H9 (cell line): ENCODE data around the gene NMS. TPM values are rescaled to one million over a fixed set of nuclear protein-coding genes. Genes with fewer than 3 reads are reported as not detected.

Source experiments
- DNase-seq: peaks from one replicate; pipeline ENCODE4 v3.0.0-alpha.2; 2017
- H2AFZ ChIP-seq: one replicate; pipeline ENCODE4 v1.6.1; 2013; ENCODE audit warnings: mild to moderate bottlenecking, low read length, control low read depth, moderate library complexity
- H2AK5ac ChIP-seq: 2 replicates; pipeline ENCODE4 v1.6.1; 2013; ENCODE audit warnings: low read length, control low read depth, mixed read lengths; ENCODE audit not compliant: insufficient read length
- H2BK120ac ChIP-seq: one replicate; pipeline ENCODE4 v1.6.1; 2013; ENCODE audit warnings: low read depth, mild to moderate bottlenecking, low read length, control low read depth, inconsistent platforms; ENCODE audit not compliant: poor library complexity, severe bottlenecking
- H2BK12ac ChIP-seq: 2 replicates; pipeline ENCODE4 v1.6.1; 2013; ENCODE audit warnings: low read length, control low read depth, mixed read lengths, low read depth; ENCODE audit not compliant: insufficient read length
- H2BK15ac ChIP-seq: 2 replicates; pipeline ENCODE4 v1.6.1; 2013; ENCODE audit warnings: low read depth, low read length, control low read depth
- H2BK20ac ChIP-seq: one replicate; pipeline ENCODE4 v1.6.1; 2013; ENCODE audit warnings: low read depth, mild to moderate bottlenecking, low read length, control low read depth, inconsistent platforms; ENCODE audit not compliant: poor library complexity, severe bottlenecking
- H2BK5ac ChIP-seq: 2 replicates; pipeline ENCODE4 v1.6.1; 2013; ENCODE audit warnings: low read length, control low read depth, mixed read lengths; ENCODE audit not compliant: insufficient read length
- H3K14ac ChIP-seq: 2 replicates; pipeline ENCODE4 v1.6.1; 2013; ENCODE audit warnings: low read length, control low read depth; ENCODE audit not compliant: insufficient read depth
- H3K18ac ChIP-seq: 2 replicates; pipeline ENCODE4 v1.6.1; 2013; ENCODE audit warnings: low read depth, mild to moderate bottlenecking, mixed read lengths, low read length, control low read depth; ENCODE audit not compliant: insufficient read length
- H3K23ac ChIP-seq: 2 replicates; pipeline ENCODE4 v1.6.1; 2013; ENCODE audit warnings: low read length, control low read depth, mixed read lengths, low read depth; ENCODE audit not compliant: insufficient read length
- H3K23me2 ChIP-seq: 2 replicates; pipeline ENCODE4 v1.6.1; 2013; ENCODE audit warnings: low read depth, mild to moderate bottlenecking, mixed read lengths, low read length, control low read depth; ENCODE audit not compliant: insufficient read length, poor library complexity, severe bottlenecking
- H3K27ac ChIP-seq: 2 replicates; pipeline ENCODE4 v1.5.1; 2013; ENCODE audit warnings: low read length, control low read depth, mixed read lengths, low read depth; ENCODE audit not compliant: insufficient read length
- H3K27me3 ChIP-seq: 2 replicates; pipeline ENCODE4 v1.6.1; 2013; ENCODE audit warnings: low read length, control low read depth, inconsistent platforms; ENCODE audit not compliant: insufficient read depth
- H3K4ac ChIP-seq: 2 replicates; pipeline ENCODE4 v1.6.1; 2013; ENCODE audit warnings: low read depth, mild to moderate bottlenecking, control low read depth, inconsistent platforms, low read length, moderate library complexity
- H3K4me1 ChIP-seq: 2 replicates; pipeline ENCODE4 v1.6.1; 2013; ENCODE audit warnings: low read length, control low read depth, inconsistent platforms; ENCODE audit not compliant: insufficient read depth
- H3K4me2 ChIP-seq: 2 replicates; pipeline ENCODE4 v1.6.1; 2013; ENCODE audit warnings: low read length, control low read depth, mixed read lengths; ENCODE audit not compliant: insufficient read length, insufficient read depth
- H3K56ac ChIP-seq: 2 replicates; pipeline ENCODE4 v1.6.1; 2013; ENCODE audit warnings: low read depth, mild to moderate bottlenecking, mixed read lengths, low read length, control low read depth; ENCODE audit not compliant: insufficient read length
- H3K79me1 ChIP-seq: 2 replicates; pipeline ENCODE4 v1.6.1; 2013; ENCODE audit warnings: low read depth, mild to moderate bottlenecking, moderate library complexity, low read length, control low read depth, inconsistent platforms; ENCODE audit not compliant: insufficient read depth, poor library complexity, severe bottlenecking
- H3K79me2 ChIP-seq: 2 replicates; pipeline ENCODE4 v1.6.1; 2013; ENCODE audit warnings: low read length, control low read depth, inconsistent platforms; ENCODE audit not compliant: insufficient read depth
- H3K9ac ChIP-seq: 2 replicates; pipeline ENCODE4 v1.6.1; 2013; ENCODE audit warnings: low read length, control low read depth, mixed read lengths; ENCODE audit not compliant: insufficient read length; ENCODE audit errors: extremely low read depth
- H3K9me3 ChIP-seq: one replicate; pipeline ENCODE4 v1.6.1; 2013; ENCODE audit warnings: low read depth, low read length, inconsistent platforms; ENCODE audit not compliant: control insufficient read depth
- H3T11ph ChIP-seq: one replicate; pipeline ENCODE4 v1.6.1; 2013; ENCODE audit warnings: mild to moderate bottlenecking, low read length, control low read depth, inconsistent platforms
- H4K20me1 ChIP-seq: one replicate; pipeline ENCODE4 v1.6.1; 2013; ENCODE audit not compliant: control insufficient read depth, insufficient read length, insufficient read depth
- H4K5ac ChIP-seq: 2 replicates; pipeline ENCODE4 v1.6.1; 2013; ENCODE audit warnings: low read depth, mild to moderate bottlenecking, mixed read lengths, low read length, control low read depth; ENCODE audit not compliant: insufficient read length
- H4K8ac ChIP-seq: replicated peaks from 2 replicates; pipeline ENCODE4 v1.6.1; 2013; ENCODE audit warnings: low read length, control low read depth, mixed read lengths, low read depth; ENCODE audit not compliant: insufficient read length
- H4K91ac ChIP-seq: 2 replicates; pipeline ENCODE4 v1.6.1; 2013; ENCODE audit warnings: low read depth, mild to moderate bottlenecking, moderate library complexity, mixed read lengths, low read length, control low read depth; ENCODE audit not compliant: insufficient read length
- H3K27ac Mint-ChIP-seq, 3 experiments: 2 replicates in 2 of 3; 3 replicates in 1 of 3; pipeline ENCODE4 v1.8.0; 2020 to 2021; ENCODE audit warnings: mixed read lengths in 3 of 3, mild to moderate bottlenecking in 1 of 3, moderate library complexity in 1 of 3
- H3K27me3 Mint-ChIP-seq: 2 replicates; pipeline ENCODE4 v1.8.0; 2021; ENCODE audit warnings: low read depth, mild to moderate bottlenecking, moderate library complexity, mixed read lengths
- H3K36me3 Mint-ChIP-seq, 3 experiments: 2 replicates in 2 of 3; 3 replicates in 1 of 3; pipeline ENCODE4 v1.8.0; 2020 to 2021; ENCODE audit warnings: low read depth in 3 of 3, mixed read lengths in 3 of 3; ENCODE audit not compliant: insufficient read depth in 1 of 3
- H3K4me1 Mint-ChIP-seq, 2 experiments: 2 replicates each; pipeline ENCODE4 v1.8.0; 2020; ENCODE audit warnings: mixed read lengths in 2 of 2
- H3K4me3 Mint-ChIP-seq, 2 experiments: 2 replicates in 1 of 2; 3 replicates in 1 of 2; pipeline ENCODE4 v1.8.0; 2020 to 2021; ENCODE audit warnings: mild to moderate bottlenecking in 2 of 2, mixed read lengths in 2 of 2, moderate library complexity in 1 of 2
- H3K9me3 Mint-ChIP-seq, 2 experiments: 2 replicates in 1 of 2; 3 replicates in 1 of 2; pipeline ENCODE4 v1.8.0; 2020; ENCODE audit warnings: mild to moderate bottlenecking in 2 of 2, mixed read lengths in 2 of 2, moderate library complexity in 1 of 2
- WGBS: extraction: QIAGEN DNeasy Blood & Tissue Kit; methylation state at CpG from one replicate; pipeline ENCODE4 v1.1.7; 2013; ENCODE audit warnings: missing lambda C conversion rate, low lambda C conversion rate, mixed read lengths; ENCODE audit not compliant: insufficient read length; ENCODE audit errors: extremely low coverage; 5-methylcytosine and 5-hydroxymethylcytosine counted together
- total RNA-seq: library from RNA; stranded (reverse); gene quantifications from 2 replicates; pipeline ENCODE4 v1.2.1, GENCODE V29; 2021
- TF ChIP-seq, protein P1 (sequence below): fragments of 200-600 bp; sonication (generic); conservative IDR thresholded peaks from 3 replicates; pipeline ENCODE4 v1.8.0; 2021; ENCODE audit warnings: antibody characterized with exemption, mild to moderate bottlenecking

NMS gene
- total RNA-seq, 1 experiment from 2014 or later, result not detected

DNA sequence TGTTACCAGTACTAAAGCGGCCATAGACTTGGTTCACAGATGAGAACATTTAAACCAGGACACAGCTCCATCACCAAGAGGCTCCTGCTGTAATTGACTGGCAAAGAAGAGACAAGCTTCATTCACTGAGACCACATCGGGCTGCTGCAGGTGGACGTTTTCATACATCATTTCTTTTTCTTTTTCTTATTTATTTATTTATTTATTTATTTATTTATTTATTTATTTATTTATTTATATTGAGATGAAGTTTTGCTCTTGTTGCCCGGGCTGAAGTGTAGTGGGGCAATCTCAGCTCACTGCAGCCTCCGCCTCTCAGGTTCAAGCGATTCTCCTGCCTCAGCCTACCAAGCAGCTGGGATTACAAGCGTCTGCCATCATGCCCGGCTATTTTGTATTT is 58.9 kb downstream of the NMS start:
- Histone ChIP-seq H3K56ac (no peak overlapping the region), H3K14ac (no peak overlapping the region), H3K79me1 (no peaks in the 10 kb centered on the region), H3T11ph (no peak overlapping the region), H3K4me2 (no peak overlapping the region), H2BK120ac (no peak overlapping the region), H4K5ac (no peak overlapping the region), H2BK20ac (no peak overlapping the region), H3K23ac (no peak overlapping the region), H3K4ac (no peak overlapping the region), H3K79me2 (no peaks in the 10 kb centered on the region), H4K8ac (no peak overlapping the region), H3K9me3 (no peaks in the 10 kb centered on the region), H2BK15ac (no peak overlapping the region), H2BK5ac (no peak overlapping the region), H3K27me3 (0 out of 2 replicates have a peak, but pooled peaks cover under 1% of the 10 kb centered on the region), H2BK12ac (no peak overlapping the region), H3K23me2 (no peaks in the 10 kb centered on the region), H4K20me1 (no peaks in the 10 kb centered on the region), H3K18ac (no peak overlapping the region), H3K4me1 (no peaks in the 10 kb centered on the region), H2AFZ (no peak overlapping the region), H2AK5ac (no peak overlapping the region), H4K91ac (no peak overlapping the region), H3K9ac (no peak overlapping the region), H3K27ac (no peak overlapping the region)
- H3K4me1 Mint-ChIP-seq, result peaks cover 4 to 7% of the 10 kb centered on the region in 2 experiments; a peak in 3 of 4 replicates
- peaks cover 0 to 2% of the 10 kb centered on the region in 2 experiments; a peak in 1 of 5 replicates for H3K9me3 Mint-ChIP-seq
- DNase-seq, result no peak
- H3K4me3 Mint-ChIP-seq, result no peak overlapping the region
- no peaks in the 10 kb centered on the region for H3K36me3 Mint-ChIP-seq
- no peaks in the 10 kb centered on the region for H3K27me3 Mint-ChIP-seq
- TF ChIP-seq, protein P1, sequence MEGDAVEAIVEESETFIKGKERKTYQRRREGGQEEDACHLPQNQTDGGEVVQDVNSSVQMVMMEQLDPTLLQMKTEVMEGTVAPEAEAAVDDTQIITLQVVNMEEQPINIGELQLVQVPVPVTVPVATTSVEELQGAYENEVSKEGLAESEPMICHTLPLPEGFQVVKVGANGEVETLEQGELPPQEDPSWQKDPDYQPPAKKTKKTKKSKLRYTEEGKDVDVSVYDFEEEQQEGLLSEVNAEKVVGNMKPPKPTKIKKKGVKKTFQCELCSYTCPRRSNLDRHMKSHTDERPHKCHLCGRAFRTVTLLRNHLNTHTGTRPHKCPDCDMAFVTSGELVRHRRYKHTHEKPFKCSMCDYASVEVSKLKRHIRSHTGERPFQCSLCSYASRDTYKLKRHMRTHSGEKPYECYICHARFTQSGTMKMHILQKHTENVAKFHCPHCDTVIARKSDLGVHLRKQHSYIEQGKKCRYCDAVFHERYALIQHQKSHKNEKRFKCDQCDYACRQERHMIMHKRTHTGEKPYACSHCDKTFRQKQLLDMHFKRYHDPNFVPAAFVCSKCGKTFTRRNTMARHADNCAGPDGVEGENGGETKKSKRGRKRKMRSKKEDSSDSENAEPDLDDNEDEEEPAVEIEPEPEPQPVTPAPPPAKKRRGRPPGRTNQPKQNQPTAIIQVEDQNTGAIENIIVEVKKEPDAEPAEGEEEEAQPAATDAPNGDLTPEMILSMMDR, result no peak
- WGBS, result no CpG with 5 or more reads among the region's 8 CpGs
- no peak overlapping the region for H3K27ac Mint-ChIP-seq
